Cardiac muscle cell (in vitro differentiated cells and primary cell): ENCODE results near the gene UCN3. TPM values are rescaled to one million over a fixed set of nuclear protein-coding genes. Genes with fewer than 3 reads are reported as not detected.

Experiments
- DNase-seq, 2 donors: peaks; one replicate each; pipeline versions ENCODE4 v3.0.0 to v3.0.0-alpha.2; 2010 to 2017; ENCODE audit warnings: low read depth in 1 of 2, low spot score in 1 of 2
- H3K27ac ChIP-seq: fragments of 200-600 bp; sonication (generic); 2 replicates; pipeline ENCODE4 v1.5.1; 2016
- H3K27me3 ChIP-seq: fragments of 200-600 bp; sonication (generic); 2 replicates; pipeline ENCODE4 v1.6.0; 2016; ENCODE audit warnings: control low read depth
- H3K36me3 ChIP-seq: fragments of 200-600 bp; sonication (generic); 2 replicates; pipeline ENCODE4 v1.5.1; 2016; ENCODE audit warnings: control low read depth
- H3K4me1 ChIP-seq: fragments of 200-600 bp; sonication (generic); 2 replicates; pipeline ENCODE4 v1.8.1; 2017; ENCODE audit warnings: low read depth, mild to moderate bottlenecking, mixed run types
- H3K4me3 ChIP-seq: fragments of 200-600 bp; sonication (generic); 2 replicates; pipeline ENCODE4 v1.5.1; 2016; ENCODE audit warnings: mild to moderate bottlenecking
- H3K9me3 ChIP-seq: fragments of 200-600 bp; sonication (generic); 2 replicates; pipeline ENCODE4 v1.5.1; 2017; ENCODE audit warnings: low read depth, mild to moderate bottlenecking, control low read depth
- CTCF ChIP-seq: IDR thresholded peaks from 2 replicates; pipeline ENCODE4 v1.5.1; 2012; ENCODE audit warnings: low read depth, mild to moderate bottlenecking, low read length
- polyA plus RNA-seq: library from polyadenylated mRNA; unstranded; fragments of >200 nt; fragmentation: Nextera tagmentation; extraction: Ambion mirVana; gene quantifications from 2 replicates; pipeline ENCODE4 v1.2.1, GENCODE V29; 2016
- total RNA-seq: library from RNA; depleted of rRNA; stranded (reverse); fragments of >200 nt; gene quantifications from 2 replicates; pipeline ENCODE4 v1.2.3, GENCODE V29; 2016

UCN3 gene
- total and polyA plus RNA-seq, 2 experiments from 2014 or later, result not detected

GRCh38 chr10:5343561-5343960, 21.2 kb upstream of the UCN3 start:
- TF ChIP-seq CTCF, result peak; percentile 13
- DNase-seq, result peak in 1 of 2 donors; percentile 11
- H3K9me3 ChIP-seq, result no peaks in the 10 kb centered on the region

GRCh38 chr10:5343979-5344378, 20.8 kb upstream of the UCN3 start:
- no peak for DNase-seq
- H3K9me3 ChIP-seq, result no peaks in the 10 kb centered on the region
- H3K27ac ChIP-seq, result no peak overlapping the region
- no peaks in the 10 kb centered on the region for H3K4me1 ChIP-seq
- no peak overlapping the region for H3K4me3 ChIP-seq
- no peak for TF ChIP-seq CTCF
- no peaks in the 10 kb centered on the region for H3K36me3 ChIP-seq
- no peaks in the 10 kb centered on the region for H3K27me3 ChIP-seq

More at GRCh38 chr10:5343561-5343960, 21.2 kb upstream of the UCN3 start:
- H3K27ac ChIP-seq, result no peak overlapping the region
- H3K36me3 ChIP-seq, result no peaks in the 10 kb centered on the region
- no peaks in the 10 kb centered on the region for H3K4me1 ChIP-seq
- H3K27me3 ChIP-seq, result no peaks in the 10 kb centered on the region
- no peak overlapping the region for H3K4me3 ChIP-seq

GRCh38 chr10:5344746-5345145, 20.0 kb upstream of the UCN3 start:
- no peaks in the 10 kb centered on the region for H3K36me3 ChIP-seq
- no peak overlapping the region for H3K4me3 ChIP-seq
- no peaks in the 10 kb centered on the region for H3K4me1 ChIP-seq
- no peak overlapping the region for H3K27ac ChIP-seq
- TF ChIP-seq CTCF, result no peak
- DNase-seq, result no peak
- no peaks in the 10 kb centered on the region for H3K9me3 ChIP-seq
- H3K27me3 ChIP-seq, result no peaks in the 10 kb centered on the region

GRCh38 chr10:5346881-5347280, 17.9 kb upstream of the UCN3 start:
- H3K27ac ChIP-seq, result no peak overlapping the region
- DNase-seq, result no peak
- H3K27me3 ChIP-seq, result no peaks in the 10 kb centered on the region
- no peaks in the 10 kb centered on the region for H3K36me3 ChIP-seq
- H3K4me1 ChIP-seq, result no peaks in the 10 kb centered on the region
- TF ChIP-seq CTCF, result no peak
- no peak overlapping the region for H3K4me3 ChIP-seq
- no peaks in the 10 kb centered on the region for H3K9me3 ChIP-seq

- Histone ChIP-seq H3K27ac (no peak overlapping the region), H3K27me3 (no peaks in the 10 kb centered on the region), H3K9me3 (no peaks in the 10 kb centered on the region), H3K4me3 (no peak overlapping the region), H3K36me3 (no peaks in the 10 kb centered on the region), H3K4me1 (no peaks in the 10 kb centered on the region)
- no peak for DNase-seq
- no peak for TF ChIP-seq CTCF
These were observed 15.4 kb upstream of the UCN3 start for GRCh38 chr10:5349362-5349761.

- Histone ChIP-seq H3K4me3 (no peak overlapping the region), H3K4me1 (no peaks in the 10 kb centered on the region), H3K36me3 (no peaks in the 10 kb centered on the region), H3K27ac (no peak overlapping the region), H3K9me3 (no peaks in the 10 kb centered on the region), H3K27me3 (no peaks in the 10 kb centered on the region)
- DNase-seq, result peak in 1 of 2 donors; percentile 20
- TF ChIP-seq CTCF, result no peak
These were observed 10.7 kb upstream of the UCN3 start for GRCh38 chr10:5354068-5354467.
